Left ventricle myocardium superior (tissue), 1 donor: ENCODE results near the gene NAV2. TPM values are rescaled to one million over a fixed set of nuclear protein-coding genes. Genes with fewer than 3 reads are reported as not detected.

Source experiments
- ATAC-seq: fragments of 200-7000 bp; cut with Tn5 transposase; one replicate; pipeline ENCODE4 v1.9.1; 2020; ENCODE audit warnings: mild to moderate bottlenecking, moderate library complexity
- DNase-seq: peaks from one replicate; pipeline ENCODE4 v3.0.0-alpha.2; 2020
- intact Hi-C: fragments of 100-400 bp; cut with micrococcal nuclease; formaldehyde crosslinking; loops from one replicate; pipeline ENCODE4 v1.11.0; 2022
- total RNA-seq: library from RNA; stranded (reverse); fragmentation: NEBNext Ultra II Directional; extraction: Animal tissue kit (Norgen Biotek cat#: 25700); gene quantifications from one replicate; pipeline ENCODE4 v1.2.1, GENCODE V29; 2021
- donor health status: DM: no; HTN: yes; CAD: no; lungs with severe emphysema.

The NAV2 gene
- total RNA-seq, 1 donor from 2014 or later = 8.8 TPM

GRCh38 chr11:19789835-19790710 lies 77.4 kb downstream of the NAV2 start:
- intact Hi-C loops = no loop called here
- no peak for ATAC-seq
- no peak for DNase-seq

GRCh38 chr11:19790831-19791552 lies 78.4 kb downstream of the NAV2 start:
- no peak for ATAC-seq
- intact Hi-C loops = no loop called here

DNA sequence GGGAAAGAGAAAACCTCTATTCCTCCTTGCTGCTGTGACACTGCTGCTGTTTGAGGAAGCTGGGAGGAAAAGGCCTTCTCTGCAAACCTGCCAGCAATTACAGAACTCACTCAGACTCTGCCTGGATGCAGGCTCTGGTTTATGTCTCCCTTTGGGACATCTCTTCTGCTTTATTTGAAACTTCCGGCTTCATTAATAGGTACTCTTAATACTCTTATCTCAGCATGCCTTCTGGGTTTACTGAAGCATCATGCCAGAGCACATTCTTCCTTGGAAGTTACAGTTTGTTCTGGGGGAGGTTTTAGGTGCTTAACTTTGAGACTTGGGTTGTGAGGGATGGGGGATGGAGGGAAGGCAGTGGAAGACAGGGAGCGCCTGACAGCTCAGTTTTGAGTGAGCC lies 79.9 kb downstream of the NAV2 start:
- intact Hi-C loops = no loop called here
- DNase-seq (no peak), ATAC-seq (peak; percentile 91)

More at GRCh38 chr11:19790831-19791552, 78.4 kb downstream of the NAV2 start:
- DNase-seq = no peak

DNA sequence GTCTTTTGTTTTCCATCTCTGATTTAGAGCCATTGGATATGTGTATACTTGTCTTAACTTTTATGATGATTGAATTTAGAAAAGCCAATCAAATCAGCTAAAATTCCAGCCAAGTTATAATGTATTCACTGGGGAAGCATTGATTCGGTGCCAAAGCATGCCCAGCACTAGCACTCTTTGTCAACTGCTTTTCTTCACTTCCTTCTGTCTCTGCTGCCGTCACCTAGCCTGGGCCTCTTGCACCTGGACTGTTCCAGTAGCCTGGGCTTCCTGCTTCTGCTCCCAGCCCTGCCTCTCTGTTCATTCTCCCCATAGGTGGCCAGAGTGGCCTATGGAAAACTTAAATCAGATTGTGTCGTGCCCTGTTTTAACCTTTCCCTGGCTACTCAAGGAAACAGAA lies 80.7 kb downstream of the NAV2 start:
- ATAC-seq = peak; percentile 50
- DNase-seq = no peak
- intact Hi-C loops = no loop called here

GRCh38 chr11:19794161-19794560 lies 81.5 kb downstream of the NAV2 start:
- intact Hi-C loops = no loop called here
- ATAC-seq (no peak), DNase-seq (no peak)

GRCh38 chr11:19795082-19795481 lies 82.4 kb downstream of the NAV2 start:
- intact Hi-C loops = no loop called here
- no peak for DNase-seq

DNA sequence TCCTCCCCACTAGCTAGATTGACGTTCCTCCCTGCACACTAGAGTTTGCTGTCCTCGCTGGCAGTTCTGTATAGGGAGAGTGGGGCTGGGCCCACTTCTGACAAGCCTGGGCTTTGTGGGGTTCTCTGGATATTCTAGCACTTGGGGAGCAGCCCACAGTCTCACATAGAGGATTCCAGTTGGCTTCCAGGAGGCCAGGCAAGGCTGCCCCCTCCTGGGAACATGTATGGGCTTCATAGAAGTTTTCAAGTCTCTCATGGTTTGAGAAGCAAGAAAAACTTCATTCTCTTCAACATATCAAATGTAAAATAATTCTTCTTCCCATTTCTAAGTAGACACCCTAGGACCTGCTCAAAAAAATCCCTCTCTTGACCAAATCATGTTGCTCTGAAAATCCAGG lies 87.5 kb downstream of the NAV2 start:
- peak; percentile 36 for DNase-seq
- peak; percentile 44 for ATAC-seq
- intact Hi-C loops = loop anchor here (10.0 kb wide), 1 partner anchor 55 kb away; no protein-coding TSS in a partner anchor

More at GRCh38 chr11:19795082-19795481, 82.4 kb downstream of the NAV2 start:
- ATAC-seq = no peak

DNA sequence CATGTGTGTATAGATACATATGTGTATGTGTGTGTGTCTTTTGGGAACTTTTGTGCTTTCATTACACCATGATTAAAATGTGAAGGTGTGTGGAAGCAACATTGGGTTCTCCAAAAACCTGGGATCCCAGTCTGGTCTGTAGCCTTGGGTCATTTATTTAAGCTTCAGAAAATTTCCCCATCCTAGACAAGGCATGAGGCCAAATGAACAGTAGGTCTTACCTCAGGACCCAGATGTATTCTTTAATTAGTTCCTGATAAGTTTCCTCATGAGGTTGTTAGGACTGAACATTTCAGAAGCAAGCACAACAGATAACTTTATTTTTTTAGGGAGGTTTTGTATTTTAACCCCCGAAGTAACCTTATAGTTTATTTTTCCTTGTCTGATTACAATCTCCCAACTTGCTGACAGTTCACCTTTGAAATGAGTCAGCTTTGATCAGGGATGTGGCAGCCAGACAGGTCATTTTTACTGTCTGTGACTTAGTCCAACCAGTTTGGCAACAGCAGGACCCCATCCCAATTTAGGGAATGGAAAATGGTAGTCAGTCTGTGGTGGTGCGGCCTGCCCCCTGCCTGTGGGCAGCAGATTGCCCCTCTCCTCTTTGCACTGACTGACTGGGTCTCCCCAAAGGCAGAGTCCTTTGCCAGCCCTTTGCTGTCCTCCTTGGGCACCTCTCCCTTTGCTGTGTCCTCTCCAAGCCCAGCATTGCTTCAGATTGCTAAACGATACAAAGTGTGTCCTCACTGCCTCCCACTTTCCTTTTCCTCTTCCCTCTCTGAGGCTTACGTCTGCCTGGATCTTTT lies 88.3 kb downstream of the NAV2 start:
- DNase-seq (no peak), ATAC-seq (peak; percentile 39)
- intact Hi-C loops = loop anchor here (10.0 kb wide), 1 partner anchor 56 kb away; no protein-coding TSS in a partner anchor

GRCh38 chr11:19802773-19803293 lies 90.2 kb downstream of the NAV2 start:
- DNase-seq (no peak), ATAC-seq (no peak)
- intact Hi-C loops = loop anchor here (10.0 kb wide), 1 partner anchor 58 kb away; no protein-coding TSS in a partner anchor

DNA sequence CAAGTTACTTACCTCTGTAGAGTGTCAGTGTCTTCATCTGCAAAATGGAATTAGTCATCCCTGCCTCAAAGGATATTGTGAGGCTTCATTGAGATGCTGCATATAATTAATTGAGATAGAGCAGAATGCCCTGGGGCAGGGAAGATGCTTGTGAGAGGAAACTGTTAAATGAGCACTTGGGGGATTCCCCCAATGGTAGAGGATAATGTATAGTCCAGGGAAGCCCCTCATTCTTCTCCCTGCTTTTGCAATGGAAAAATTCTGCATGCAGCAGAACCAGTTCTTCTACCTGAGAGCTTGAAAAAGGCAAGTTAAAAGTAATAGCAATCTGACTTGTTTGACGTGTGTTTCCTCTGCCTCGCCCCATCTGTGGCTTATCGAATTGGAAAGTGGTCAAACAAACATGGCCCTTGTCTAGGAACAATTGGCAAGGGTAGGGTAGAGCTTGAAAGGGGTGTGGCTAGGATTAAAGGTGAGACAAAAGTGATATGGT lies 90.9 kb downstream of the NAV2 start:
- intact Hi-C loops = loop anchor here (10.0 kb wide), 1 partner anchor 59 kb away; no protein-coding TSS in a partner anchor
- ATAC-seq = no peak
- no peak for DNase-seq

DNA sequence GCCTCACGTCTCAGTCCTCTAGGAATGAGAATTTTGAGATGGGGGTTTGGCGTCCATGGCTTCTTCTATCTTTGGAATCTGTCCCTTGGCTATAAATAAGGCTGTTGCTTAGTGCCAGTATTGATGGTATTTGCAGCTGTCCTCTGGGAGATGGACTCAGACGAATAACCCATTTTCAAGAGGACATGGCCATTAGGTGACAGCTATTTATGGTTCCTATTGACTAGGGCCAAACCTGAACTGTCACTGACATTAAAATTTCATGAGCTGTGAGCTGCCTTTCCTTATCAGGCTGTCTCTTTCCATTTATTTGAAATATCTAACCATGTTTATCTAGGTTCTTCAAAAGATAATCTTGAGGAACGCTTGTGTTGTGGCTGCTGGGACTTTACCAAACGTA lies 92.7 kb downstream of the NAV2 start:
- intact Hi-C loops = loop anchor here (10.0 kb wide), 1 partner anchor 61 kb away; no protein-coding TSS in a partner anchor
- ATAC-seq = peak; percentile 43
- no peak for DNase-seq

DNA sequence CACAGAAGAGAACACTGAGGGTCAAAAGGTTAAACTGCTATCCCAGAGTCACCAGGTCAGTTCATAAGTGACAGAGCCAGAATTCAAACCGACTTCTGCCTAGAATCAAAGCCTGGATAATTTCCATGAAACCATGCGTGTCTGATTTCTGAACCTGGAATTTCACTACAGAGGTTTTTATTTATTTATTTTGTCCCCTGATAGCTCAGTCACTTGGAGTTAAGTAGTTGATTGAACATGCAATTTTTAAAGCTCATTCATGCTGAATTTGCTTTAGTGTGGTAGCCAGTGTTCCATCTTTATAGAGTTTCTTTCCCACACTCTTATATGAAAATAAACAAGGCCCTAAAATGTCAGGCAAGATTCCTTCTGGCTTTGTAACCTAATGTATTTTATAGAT lies 93.2 kb downstream of the NAV2 start:
- intact Hi-C loops = loop anchor here (10.0 kb wide), 1 partner anchor 61 kb away; no protein-coding TSS in a partner anchor
- ATAC-seq (no peak), DNase-seq (no peak)

DNA sequence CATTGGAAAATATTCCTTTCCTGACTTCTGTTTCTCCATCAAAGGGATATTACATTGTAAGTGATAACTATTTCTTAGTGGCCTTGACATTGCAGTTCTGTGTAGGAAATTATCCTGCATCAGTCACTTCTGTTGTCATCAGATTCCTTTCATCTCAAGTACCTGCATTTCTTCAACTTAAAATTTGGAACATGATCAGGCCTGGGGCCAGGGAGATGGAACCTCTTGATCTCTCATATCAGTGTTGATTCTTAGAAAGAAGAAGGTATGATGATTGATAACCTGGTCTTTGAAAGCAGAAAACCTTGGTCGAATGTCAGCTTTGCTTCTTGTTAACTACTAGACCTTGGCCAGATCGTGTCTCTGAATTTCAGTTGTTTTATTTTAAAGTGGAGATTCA lies 93.6 kb downstream of the NAV2 start:
- ATAC-seq = no peak
- intact Hi-C loops = loop anchor here (10.0 kb wide), 1 partner anchor 61 kb away; no protein-coding TSS in a partner anchor

DNA sequence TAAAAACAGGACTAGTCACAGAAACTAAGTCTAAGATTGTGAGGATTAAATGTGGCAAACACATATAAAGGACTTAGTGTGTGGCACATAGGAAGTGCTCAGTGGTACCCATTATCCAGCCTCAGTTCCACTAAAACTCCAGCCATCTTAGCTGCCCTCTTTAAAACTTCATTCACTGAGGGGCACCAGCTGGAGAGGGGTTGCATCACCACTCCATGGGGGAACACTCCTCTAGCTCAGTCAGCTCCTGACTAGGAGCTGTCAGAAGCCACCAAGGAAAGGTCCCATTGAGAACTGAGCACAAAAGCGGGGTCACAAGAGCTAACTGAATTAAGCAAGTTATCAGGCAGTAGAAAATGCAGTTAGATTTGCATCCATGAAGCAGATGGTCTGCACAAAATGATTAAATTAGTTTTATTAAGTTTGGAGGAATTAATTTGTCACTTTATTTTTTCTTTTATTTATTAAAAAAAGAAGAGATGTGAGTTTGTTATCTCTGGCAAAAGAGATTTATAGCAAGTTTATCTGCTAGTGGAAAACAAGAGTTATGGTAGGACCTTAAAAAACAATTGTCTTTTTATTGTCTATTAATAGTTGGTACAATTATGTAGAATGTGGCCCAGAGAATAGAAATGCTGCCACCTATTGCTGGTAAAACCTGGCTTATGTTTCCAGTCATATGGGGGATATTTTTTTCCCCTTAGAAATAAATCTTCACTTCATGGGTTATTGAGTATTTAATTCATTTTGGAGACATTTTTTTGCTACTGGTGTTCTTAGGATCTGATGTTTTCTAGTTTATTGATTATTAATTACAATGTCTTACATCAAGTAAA lies 95.7 kb downstream of the NAV2 start:
- DNase-seq (no peak), ATAC-seq (no peak)
- intact Hi-C loops = loop anchor here (10.0 kb wide), 1 partner anchor 63 kb away; no protein-coding TSS in a partner anchor

More for the DNA sequence above, 93.6 kb downstream of the NAV2 start:
- DNase-seq = no peak

DNA sequence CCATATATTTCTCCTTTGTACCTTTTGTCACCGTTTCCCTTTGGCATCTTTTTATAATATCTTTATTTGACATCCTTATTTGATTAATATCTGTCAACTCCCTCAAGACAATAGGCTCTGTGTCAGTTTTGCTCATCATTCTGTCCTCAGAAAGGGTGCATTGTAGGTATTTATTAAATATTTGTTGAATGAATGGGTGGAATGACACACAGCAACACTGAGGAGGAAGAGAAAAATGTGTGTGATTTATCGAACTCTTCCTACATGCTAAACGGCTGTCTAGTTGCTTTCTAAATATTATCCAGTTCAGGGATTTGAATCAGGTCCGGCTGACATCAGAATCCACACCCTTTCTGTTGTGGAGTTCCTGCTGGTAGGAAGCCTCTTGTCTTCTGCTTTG lies 98.2 kb downstream of the NAV2 start:
- no peak for DNase-seq
- intact Hi-C loops = no loop called here
- no peak for ATAC-seq

- ATAC-seq (no peak), DNase-seq (no peak)
- intact Hi-C loops = no loop called here
Measured at GRCh38 chr11:19811380-19811779, 98.7 kb downstream of the NAV2 start.

- intact Hi-C loops = no loop called here
- DNase-seq (no peak), ATAC-seq (no peak)
Measured at GRCh38 chr11:19812096-19812495, 99.5 kb downstream of the NAV2 start.

- no peak for DNase-seq
- peak; percentile 6 for ATAC-seq
- intact Hi-C loops = no loop called here
Measured at GRCh38 chr11:19812710-19813109, 100.1 kb downstream of the NAV2 start.
